Astrocyte (in vitro differentiated cells and primary cell): ENCODE data around the gene ARL13B. TPM values are rescaled to one million over a fixed set of nuclear protein-coding genes. Genes with fewer than 3 reads are reported as not detected.

Source experiments
- DNase-seq: peaks from one replicate; pipeline ENCODE4 v3.0.0-alpha.2; 2010; ENCODE audit warnings: low read depth
- FAIRE-seq: peaks from 2 replicates; lab custom pipeline; 2011; peaks lifted over from hg19 to GRCh38; lab: Jason Lieb, UNC
- H2AFZ ChIP-seq: 2 replicates; pipeline ENCODE4 v1.6.0; 2012; ENCODE audit warnings: low read depth, low read length, inconsistent platforms
- H3K27ac ChIP-seq: 2 replicates; pipeline ENCODE4 v1.5.1; 2011; ENCODE audit warnings: low read depth, low read length, inconsistent platforms
- H3K27me3 ChIP-seq: 2 replicates; pipeline ENCODE4 v1.6.0; 2011; ENCODE audit warnings: low read length, inconsistent platforms; ENCODE audit not compliant: insufficient read depth
- H3K36me3 ChIP-seq: 2 replicates; pipeline ENCODE4 v1.5.1; 2011; ENCODE audit warnings: low read length, inconsistent platforms; ENCODE audit not compliant: insufficient read depth
- H3K4me1 ChIP-seq: 2 replicates; pipeline ENCODE4 v1.5.1; 2011; ENCODE audit warnings: low read length, inconsistent platforms; ENCODE audit not compliant: insufficient read depth
- H3K4me2 ChIP-seq: 2 replicates; pipeline ENCODE4 v1.6.0; 2012; ENCODE audit warnings: low read length, inconsistent platforms
- H3K4me3 ChIP-seq: 2 replicates; pipeline ENCODE4 v1.5.1; 2011; ENCODE audit warnings: low read depth, mild to moderate bottlenecking, low read length, inconsistent platforms; ENCODE audit not compliant: insufficient read depth
- H3K79me2 ChIP-seq: 2 replicates; pipeline ENCODE4 v1.6.0; 2012; ENCODE audit warnings: mild to moderate bottlenecking, low read length, inconsistent platforms; ENCODE audit not compliant: insufficient read depth
- H3K9ac ChIP-seq: 2 replicates; pipeline ENCODE4 v1.6.0; 2012; ENCODE audit warnings: mild to moderate bottlenecking, low read length, inconsistent platforms
- H3K9me3 ChIP-seq: 2 replicates; pipeline ENCODE4 v1.5.1; 2012; ENCODE audit warnings: low read depth, mild to moderate bottlenecking, low read length, inconsistent platforms; ENCODE audit not compliant: insufficient read depth
- H4K20me1 ChIP-seq: 2 replicates; pipeline ENCODE4 v1.6.0; 2012; ENCODE audit warnings: low read length, inconsistent platforms; ENCODE audit not compliant: insufficient read depth
- H3K27ac Mint-ChIP-seq: one replicate; pipeline ENCODE4 v1.8.0; 2021; ENCODE audit warnings: mild to moderate bottlenecking, mixed read lengths; ENCODE audit not compliant: unreplicated experiment
- H3K27me3 Mint-ChIP-seq: one replicate; pipeline ENCODE4 v1.8.0; 2021; ENCODE audit warnings: low read depth, mixed read lengths; ENCODE audit not compliant: unreplicated experiment
- H3K36me3 Mint-ChIP-seq: one replicate; pipeline ENCODE4 v1.8.0; 2021; ENCODE audit warnings: low read depth, mixed read lengths; ENCODE audit not compliant: unreplicated experiment
- H3K4me1 Mint-ChIP-seq: one replicate; pipeline ENCODE4 v1.8.0; 2021; ENCODE audit warnings: low read depth, mixed read lengths; ENCODE audit not compliant: unreplicated experiment
- H3K4me3 Mint-ChIP-seq: one replicate; pipeline ENCODE4 v1.8.0; 2021; ENCODE audit warnings: mild to moderate bottlenecking, moderate library complexity, mixed read lengths; ENCODE audit not compliant: unreplicated experiment
- H3K9me3 Mint-ChIP-seq: one replicate; pipeline ENCODE4 v1.8.0; 2021; ENCODE audit warnings: mild to moderate bottlenecking, mixed read lengths; ENCODE audit not compliant: unreplicated experiment
- EZH2 ChIP-seq: IDR thresholded peaks from 2 replicates; pipeline ENCODE4 v1.6.1; 2012; ENCODE audit warnings: mild to moderate bottlenecking, low read length, inconsistent platforms; ENCODE audit not compliant: insufficient read depth
- total RNA-seq: library from RNA; stranded (reverse); gene quantifications from 2 replicates; pipeline ENCODE4 v1.2.1, GENCODE V29; 2021
- TF ChIP-seq, protein P1 (sequence below): IDR thresholded peaks from 2 replicates; pipeline ENCODE4 v1.5.1; 2011; ENCODE audit warnings: low read depth, mild to moderate bottlenecking, inconsistent platforms, low read length, moderate library complexity; ENCODE audit not compliant: insufficient read depth

Gene ARL13B
- total RNA-seq, 1 donor from 2014 or later = 9.8 TPM

DNA sequence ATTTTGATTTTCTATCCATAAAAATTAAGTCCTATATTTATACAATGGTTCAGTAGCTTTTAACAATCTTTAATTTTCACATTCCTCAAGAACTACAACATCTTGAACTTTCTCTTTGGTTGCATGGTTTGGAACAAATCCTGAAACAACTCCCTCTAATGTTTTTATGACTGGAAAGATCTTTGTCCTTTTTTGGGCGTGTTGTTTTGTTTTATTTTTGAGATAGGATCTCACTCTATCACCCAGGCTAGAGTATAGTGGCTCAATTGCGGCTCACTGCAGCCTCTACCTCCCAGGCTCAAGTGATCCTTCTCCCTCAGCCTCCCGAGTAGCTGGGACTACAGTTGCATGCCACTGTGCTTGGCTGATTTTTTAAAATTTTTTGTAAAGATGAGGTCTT lies 44.4 kb downstream of the ARL13B start:
- no peaks in the 10 kb centered on the region for H3K36me3 Mint-ChIP-seq
- peak; percentile 34 for FAIRE-seq
- H4K20me1 ChIP-seq = no peaks in the 10 kb centered on the region
- H3K9me3 Mint-ChIP-seq = no peaks in the 10 kb centered on the region
- H3K4me2 ChIP-seq = no peak overlapping the region
- no peaks in the 10 kb centered on the region for H3K4me1 ChIP-seq
- peak; percentile 51 for DNase-seq
- H3K9me3 ChIP-seq = no peaks in the 10 kb centered on the region
- H2AFZ ChIP-seq = no peak overlapping the region
- no peak overlapping the region for H3K4me3 Mint-ChIP-seq
- H3K27me3 Mint-ChIP-seq = no peaks in the 10 kb centered on the region
- H3K79me2 ChIP-seq = no peaks in the 10 kb centered on the region
- TF ChIP-seq, protein P1, sequence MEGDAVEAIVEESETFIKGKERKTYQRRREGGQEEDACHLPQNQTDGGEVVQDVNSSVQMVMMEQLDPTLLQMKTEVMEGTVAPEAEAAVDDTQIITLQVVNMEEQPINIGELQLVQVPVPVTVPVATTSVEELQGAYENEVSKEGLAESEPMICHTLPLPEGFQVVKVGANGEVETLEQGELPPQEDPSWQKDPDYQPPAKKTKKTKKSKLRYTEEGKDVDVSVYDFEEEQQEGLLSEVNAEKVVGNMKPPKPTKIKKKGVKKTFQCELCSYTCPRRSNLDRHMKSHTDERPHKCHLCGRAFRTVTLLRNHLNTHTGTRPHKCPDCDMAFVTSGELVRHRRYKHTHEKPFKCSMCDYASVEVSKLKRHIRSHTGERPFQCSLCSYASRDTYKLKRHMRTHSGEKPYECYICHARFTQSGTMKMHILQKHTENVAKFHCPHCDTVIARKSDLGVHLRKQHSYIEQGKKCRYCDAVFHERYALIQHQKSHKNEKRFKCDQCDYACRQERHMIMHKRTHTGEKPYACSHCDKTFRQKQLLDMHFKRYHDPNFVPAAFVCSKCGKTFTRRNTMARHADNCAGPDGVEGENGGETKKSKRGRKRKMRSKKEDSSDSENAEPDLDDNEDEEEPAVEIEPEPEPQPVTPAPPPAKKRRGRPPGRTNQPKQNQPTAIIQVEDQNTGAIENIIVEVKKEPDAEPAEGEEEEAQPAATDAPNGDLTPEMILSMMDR = no peak
- TF ChIP-seq EZH2 = no peak
- H3K27ac ChIP-seq = no peak overlapping the region
- H3K27me3 ChIP-seq = no peaks in the 10 kb centered on the region
- H3K36me3 ChIP-seq = no peaks in the 10 kb centered on the region
- no peak overlapping the region for H3K27ac Mint-ChIP-seq
- H3K9ac ChIP-seq = no peak overlapping the region
- H3K4me3 ChIP-seq = no peak overlapping the region
- H3K4me1 Mint-ChIP-seq = no peaks in the 10 kb centered on the region

DNA sequence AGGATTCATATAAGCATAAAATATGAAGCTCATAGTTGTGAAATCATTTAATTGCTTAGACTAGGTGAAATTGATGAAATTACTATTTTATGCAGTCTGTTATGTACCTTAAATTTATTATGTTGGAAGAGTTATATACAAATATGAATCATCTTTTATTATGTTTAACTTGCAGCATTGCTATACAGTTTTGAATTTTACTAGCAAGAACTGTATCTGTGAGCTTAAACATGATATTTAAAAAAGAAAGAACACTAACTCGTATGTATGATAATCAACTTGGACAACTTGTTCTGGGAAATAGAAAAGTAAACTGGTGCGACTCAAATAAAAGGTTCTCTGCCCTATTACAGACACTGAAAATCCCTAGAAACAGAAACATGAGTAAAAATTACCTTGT lies 46.7 kb downstream of the ARL13B start:
- Histone ChIP-seq H3K36me3 (no peaks in the 10 kb centered on the region), H3K4me2 (no peak overlapping the region), H3K27ac (no peak overlapping the region), H3K4me3 (no peak overlapping the region), H3K4me1 (no peaks in the 10 kb centered on the region), H4K20me1 (no peaks in the 10 kb centered on the region), H3K79me2 (no peaks in the 10 kb centered on the region), H2AFZ (no peak overlapping the region), H3K9ac (no peak overlapping the region), H3K9me3 (no peaks in the 10 kb centered on the region), H3K27me3 (no peaks in the 10 kb centered on the region)
- no peaks in the 10 kb centered on the region for H3K36me3 Mint-ChIP-seq
- no peak overlapping the region for H3K4me3 Mint-ChIP-seq
- TF ChIP-seq, protein P1 = no peak
- TF ChIP-seq EZH2 = no peak
- FAIRE-seq (no peak), DNase-seq (no peak)
- H3K9me3 Mint-ChIP-seq = no peaks in the 10 kb centered on the region
- no peaks in the 10 kb centered on the region for H3K27me3 Mint-ChIP-seq
- no peak overlapping the region for H3K27ac Mint-ChIP-seq
- no peaks in the 10 kb centered on the region for H3K4me1 Mint-ChIP-seq

DNA sequence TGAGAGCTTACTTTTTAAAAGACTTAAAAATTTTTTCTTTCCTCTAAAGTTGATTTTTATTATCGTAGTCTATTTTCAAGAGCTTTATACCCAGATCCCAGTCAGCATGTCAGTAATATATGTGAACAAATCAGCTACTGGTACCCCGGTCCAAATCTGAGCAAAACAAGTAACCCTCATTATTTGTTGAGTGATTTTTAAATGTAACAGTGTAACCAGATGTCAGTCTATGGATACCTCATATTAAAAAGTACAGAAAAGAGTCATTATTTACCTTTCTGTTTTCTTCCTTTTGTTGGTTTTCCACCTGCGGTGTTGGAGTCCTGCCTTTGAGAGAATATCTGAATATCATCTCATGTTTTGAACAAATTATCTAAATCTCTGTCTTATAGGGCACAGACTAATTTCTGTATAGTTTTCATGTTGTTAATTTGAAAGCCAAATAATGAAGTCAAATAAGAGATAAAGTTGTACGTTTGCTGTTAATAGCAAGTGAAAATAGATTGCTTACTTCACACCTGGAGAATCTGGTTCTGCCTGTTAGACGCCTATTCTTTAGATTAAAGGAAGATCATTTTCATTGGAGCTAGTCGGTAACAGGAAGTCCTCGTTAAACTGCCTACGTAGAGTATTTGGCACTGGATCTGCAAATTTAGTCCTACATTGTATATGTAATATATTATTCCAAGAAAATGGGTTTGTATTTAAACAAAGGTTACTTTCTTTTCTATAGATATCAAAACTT lies 48.3 kb downstream of the ARL13B start, which contains the start of gene STX19:
TSS of gene STX19 (minus strand) at position 505 of the 745 bp plus-strand sequence. CDS start 13,328 bp downstream, outside the sequence.
- H3K36me3 ChIP-seq = no peaks in the 10 kb centered on the region
- no peak within 1 kb of the TSS for H3K27ac ChIP-seq
- no peaks in the 10 kb centered on the region for H3K79me2 ChIP-seq
- Mint-ChIP-seq H3K9me3 (no peaks in the 10 kb centered on the region), H3K27ac (no peak within 1 kb of the TSS), H3K4me1 (no peaks in the 10 kb centered on the region), H3K36me3 (no peaks in the 10 kb centered on the region), H3K4me3 (no peak within 1 kb of the TSS), H3K27me3 (no peaks in the 10 kb centered on the region)
- DNase-seq (no peak), FAIRE-seq (no peak)
- no peaks in the 10 kb centered on the region for H3K4me1 ChIP-seq
- no peaks in the 10 kb centered on the region for H4K20me1 ChIP-seq
- H3K9me3 ChIP-seq = no peaks in the 10 kb centered on the region
- TF ChIP-seq, protein P1 = no peak
- TF ChIP-seq EZH2 = no peak
- no peak within 1 kb of the TSS for H2AFZ ChIP-seq
- H3K4me2 ChIP-seq = no peak within 1 kb of the TSS
- no peak within 1 kb of the TSS for H3K9ac ChIP-seq
- no peaks in the 10 kb centered on the region for H3K27me3 ChIP-seq
- no peak within 1 kb of the TSS for H3K4me3 ChIP-seq
